Colonic mucosa (tissue), 4 donors: ENCODE measurements around the gene TNRC6B. TPM values are rescaled to one million over a fixed set of nuclear protein-coding genes. Genes with fewer than 3 reads are reported as not detected.

Experiments used
- DNase-seq: peaks from one replicate; pipeline ENCODE4 v3.0.0-alpha.2; 2020
- H3K27ac ChIP-seq: fragments of 200-600 bp; one replicate; pipeline ENCODE4 v1.8.0; 2021
- H3K27me3 ChIP-seq: fragments of 200-600 bp; one replicate; pipeline ENCODE4 v1.8.0; 2021
- H3K36me3 ChIP-seq: fragments of 200-600 bp; one replicate; pipeline ENCODE4 v1.8.0; 2021
- H3K4me1 ChIP-seq: fragments of 200-600 bp; one replicate; pipeline ENCODE4 v1.8.0; 2021; ENCODE audit warnings: mild to moderate bottlenecking
- H3K4me3 ChIP-seq: fragments of 200-600 bp; one replicate; pipeline ENCODE4 v1.8.0; 2021
- H3K9ac ChIP-seq, 2 donors: one replicate each; pipeline ENCODE4 v1.7.0; 2013; ENCODE audit warnings: control low read depth in 2 of 2, low read depth in 2 of 2, low read length in 2 of 2
- H3K9me3 ChIP-seq: fragments of 200-600 bp; one replicate; pipeline ENCODE4 v1.8.0; 2021
- CTCF ChIP-seq: fragments of 200-600 bp; IDR thresholded peaks from one replicate; pipeline ENCODE4 v1.8.0; 2022; ENCODE audit warnings: antibody characterized with exemption, mild to moderate bottlenecking
- intact Hi-C: fragments of 100-400 bp; cut with DNase I; formaldehyde crosslinking; loops from one replicate; pipeline ENCODE4 v1.14.1; 2022
- total RNA-seq, 2 donors: library from RNA; stranded (reverse); fragmentation: NEBNext Ultra II Directional in 1 of 2; extraction: Animal tissue kit (Norgen Biotek cat#: 25700) in 1 of 2; gene quantifications; one replicate each; pipeline ENCODE4 v1.2.1, GENCODE V29; 2021
- donor health status: healthy.
- donor health status: DM: no; HTN: no; CAD: no.
- donor health status: DM: no; HTN: no; CAD: no.

Gene TNRC6B
- total RNA-seq, 2 donors from 2014 or later: 38.7 to 47.4 TPM

GRCh38 chr22:40232624-40233023 lies 54.9 kb downstream of the TNRC6B start:
- no peak for TF ChIP-seq CTCF
- H3K36me3 ChIP-seq: no peaks in the 10 kb centered on the region
- H3K27me3 ChIP-seq: no peaks in the 10 kb centered on the region
- intact Hi-C loops: no loop called here
- H3K4me3 ChIP-seq: no peak overlapping the region
- H3K27ac ChIP-seq: no peak overlapping the region
- no peaks in the 10 kb centered on the region for H3K4me1 ChIP-seq
- DNase-seq: no peak
- no peaks in the 10 kb centered on the region for H3K9me3 ChIP-seq
- no peak overlapping the region for H3K9ac ChIP-seq

- H3K4me3 ChIP-seq: no peak overlapping the region
- H3K27me3 ChIP-seq: no peaks in the 10 kb centered on the region
- no peak for DNase-seq
- no peaks in the 10 kb centered on the region for H3K36me3 ChIP-seq
- no peak for TF ChIP-seq CTCF
- intact Hi-C loops: no loop called here
- H3K27ac ChIP-seq: no peak overlapping the region
- no peaks in the 10 kb centered on the region for H3K9me3 ChIP-seq
- no peak overlapping the region for H3K9ac ChIP-seq
- no peaks in the 10 kb centered on the region for H3K4me1 ChIP-seq
Observed at GRCh38 chr22:40233886-40234285, 56.2 kb downstream of the TNRC6B start.

- no peaks in the 10 kb centered on the region for H3K9me3 ChIP-seq
- no peak for TF ChIP-seq CTCF
- H3K4me3 ChIP-seq: no peak overlapping the region
- no peak for DNase-seq
- H3K27me3 ChIP-seq: no peaks in the 10 kb centered on the region
- no peaks in the 10 kb centered on the region for H3K4me1 ChIP-seq
- no peak overlapping the region for H3K9ac ChIP-seq
- no peaks in the 10 kb centered on the region for H3K36me3 ChIP-seq
- intact Hi-C loops: no loop called here
- no peak overlapping the region for H3K27ac ChIP-seq
Observed at GRCh38 chr22:40234658-40235057, 56.9 kb downstream of the TNRC6B start.

- no peaks in the 10 kb centered on the region for H3K36me3 ChIP-seq
- intact Hi-C loops: no loop called here
- H3K4me3 ChIP-seq: no peak overlapping the region
- no peak overlapping the region for H3K27ac ChIP-seq
- no peaks in the 10 kb centered on the region for H3K4me1 ChIP-seq
- TF ChIP-seq CTCF: no peak
- no peak overlapping the region for H3K9ac ChIP-seq
- no peak for DNase-seq
- H3K27me3 ChIP-seq: no peaks in the 10 kb centered on the region
- no peaks in the 10 kb centered on the region for H3K9me3 ChIP-seq
Observed at GRCh38 chr22:40235308-40235707, 57.6 kb downstream of the TNRC6B start.

GRCh38 chr22:40236131-40236665 lies 58.5 kb downstream of the TNRC6B start:
- intact Hi-C loops: no loop called here
- no peaks in the 10 kb centered on the region for H3K4me1 ChIP-seq
- no peaks in the 10 kb centered on the region for H3K36me3 ChIP-seq
- H3K4me3 ChIP-seq: no peak overlapping the region
- no peak overlapping the region for H3K27ac ChIP-seq
- H3K9me3 ChIP-seq: no peaks in the 10 kb centered on the region
- H3K27me3 ChIP-seq: no peaks in the 10 kb centered on the region
- no peak for TF ChIP-seq CTCF
- no peak overlapping the region for H3K9ac ChIP-seq
- DNase-seq: no peak
